Prostate gland (tissue), 2 donors: Measurements from ENCODE around the gene TRIP13.

Experiments used
- POLR2A ChIP-seq: fragments of 450-650 bp; IDR thresholded peaks from one replicate; pipeline ENCODE4 v1.6.1; 2016; ENCODE audit warnings: antibody characterized with exemption, mild to moderate bottlenecking
- TF ChIP-seq, protein P1 (sequence below), 4 experiments: fragments of 200-600 bp in 2 of 4; fragments of 450-650 bp in 2 of 4; sonication (generic) in 2 of 4; IDR thresholded peaks; 1 replicate in 3 of 4; 2 replicates in 1 of 4; pipeline ENCODE4 v1.5.1; 2016 to 2019; ENCODE audit warnings: antibody characterized with exemption in 4 of 4, mild to moderate bottlenecking in 2 of 4, moderate library complexity in 2 of 4

DNA sequence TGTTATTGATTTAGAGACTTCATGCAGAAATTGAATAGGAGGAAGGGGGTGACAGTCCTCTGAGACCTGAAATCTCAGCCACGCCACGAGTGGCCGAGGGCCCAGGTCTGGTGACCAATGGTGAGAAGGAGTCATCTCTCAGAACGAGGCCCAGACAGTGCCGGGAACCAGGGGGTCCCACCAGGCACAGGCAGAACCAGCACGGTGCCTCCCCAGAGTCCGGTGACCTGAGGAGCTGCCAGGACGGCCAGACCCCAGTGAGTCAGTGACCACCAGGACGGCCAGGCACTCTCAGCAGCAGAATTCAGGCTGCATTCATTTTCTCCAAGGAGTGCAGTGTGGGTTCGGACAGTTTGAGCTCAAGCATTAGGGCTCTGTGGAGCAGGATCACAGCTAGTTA, 72.1 kb downstream of the TRIP13 start:
- TF ChIP-seq POLR2A = no peak
- TF ChIP-seq, protein P1, sequence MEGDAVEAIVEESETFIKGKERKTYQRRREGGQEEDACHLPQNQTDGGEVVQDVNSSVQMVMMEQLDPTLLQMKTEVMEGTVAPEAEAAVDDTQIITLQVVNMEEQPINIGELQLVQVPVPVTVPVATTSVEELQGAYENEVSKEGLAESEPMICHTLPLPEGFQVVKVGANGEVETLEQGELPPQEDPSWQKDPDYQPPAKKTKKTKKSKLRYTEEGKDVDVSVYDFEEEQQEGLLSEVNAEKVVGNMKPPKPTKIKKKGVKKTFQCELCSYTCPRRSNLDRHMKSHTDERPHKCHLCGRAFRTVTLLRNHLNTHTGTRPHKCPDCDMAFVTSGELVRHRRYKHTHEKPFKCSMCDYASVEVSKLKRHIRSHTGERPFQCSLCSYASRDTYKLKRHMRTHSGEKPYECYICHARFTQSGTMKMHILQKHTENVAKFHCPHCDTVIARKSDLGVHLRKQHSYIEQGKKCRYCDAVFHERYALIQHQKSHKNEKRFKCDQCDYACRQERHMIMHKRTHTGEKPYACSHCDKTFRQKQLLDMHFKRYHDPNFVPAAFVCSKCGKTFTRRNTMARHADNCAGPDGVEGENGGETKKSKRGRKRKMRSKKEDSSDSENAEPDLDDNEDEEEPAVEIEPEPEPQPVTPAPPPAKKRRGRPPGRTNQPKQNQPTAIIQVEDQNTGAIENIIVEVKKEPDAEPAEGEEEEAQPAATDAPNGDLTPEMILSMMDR (IDR thresholded peaks at IDR 0.05) = no peak
